AG04449 (cell line): Measurements from ENCODE around the gene CPEB2.
"Not testable (repeated sequence)": the region's sequence is repeated elsewhere in the genome, so short reads cannot be mapped to it uniquely, and the experiment has no call there.

ENCODE experiments used
- CTCF ChIA-PET: fragments of 350-600 bp; formaldehyde crosslinking; extraction: SDS; loops from one replicate; lab custom pipeline; 2021; ENCODE audit warnings: antibody characterized with exemption; lab: Yijun Ruan, JAX
- POLR2A ChIA-PET: fragments of 400-600, 350-600 bp; formaldehyde crosslinking; extraction: SDS; loops from one replicate; lab custom pipeline; 2020; ENCODE audit warnings: antibody characterized with exemption, inconsistent platforms; lab: Yijun Ruan, JAX
- DNase-seq: peaks from one replicate; pipeline ENCODE4 v3.0.0-alpha.2; 2010; ENCODE audit warnings: low read depth, low spot score
- H3K4me3 ChIP-seq: 2 replicates; pipeline ENCODE4 v1.5.1; 2011; ENCODE audit warnings: low read depth, mild to moderate bottlenecking, control low read depth, low read length
- CTCF ChIP-seq: IDR thresholded peaks from one replicate; pipeline ENCODE4 v1.5.1; 2011; ENCODE audit warnings: mild to moderate bottlenecking, moderate library complexity, low read length, control low read depth, inconsistent platforms; ENCODE audit not compliant: insufficient read depth; ENCODE audit errors: missing control alignments

CPEB2 gene

GRCh38 chr4:15084780-15085179, 82.5 kb downstream of the CPEB2 start:
- no peak for TF ChIP-seq CTCF
- ChIA-PET POLR2A (no interaction called here), CTCF (no interaction called here)
- no peak for DNase-seq
- H3K4me3 ChIP-seq, result no peak overlapping the region

- H3K4me3 ChIP-seq, DNase-seq, CTCF ChIA-PET, POLR2A ChIA-PET: not testable (repeated sequence)
These were observed 83.5 kb downstream of the CPEB2 start for GRCh38 chr4:15085762-15086161.

- DNase-seq, POLR2A ChIA-PET, CTCF ChIA-PET, H3K4me3 ChIP-seq: not testable (repeated sequence)
These were observed 84.0 kb downstream of the CPEB2 start for GRCh38 chr4:15086259-15086658.

GRCh38 chr4:15088394-15089035, 86.2 kb downstream of the CPEB2 start:
- H3K4me3 ChIP-seq, result no peak overlapping the region
- POLR2A ChIA-PET, result no interaction called here
- no peak for TF ChIP-seq CTCF
- CTCF ChIA-PET, result no interaction called here
- no peak for DNase-seq

- no peak for TF ChIP-seq CTCF
- H3K4me3 ChIP-seq, result no peak overlapping the region
- DNase-seq, result no peak
- CTCF ChIA-PET, result interaction anchor here (0.7 kb wide), 1 partner anchor 9 kb away, joined by 3 read pairs; no protein-coding TSS in a partner anchor
- POLR2A ChIA-PET, result no interaction called here
These were observed 87.7 kb downstream of the CPEB2 start for GRCh38 chr4:15089979-15090378.

GRCh38 chr4:15100380-15100779, 98.1 kb downstream of the CPEB2 start:
- no peak for TF ChIP-seq CTCF
- ChIA-PET POLR2A (no interaction called here), CTCF (no interaction called here)
- DNase-seq, result no peak
- no peak overlapping the region for H3K4me3 ChIP-seq

GRCh38 chr4:15100994-15101695, 98.9 kb downstream of the CPEB2 start:
- POLR2A ChIA-PET, result no interaction called here
- no peak overlapping the region for H3K4me3 ChIP-seq
- DNase-seq, result no peak
- CTCF ChIA-PET, result no interaction called here
- no peak for TF ChIP-seq CTCF
